WTC11 (cell line): Measurements from ENCODE around the gene RAPGEF6.

Source experiments
- CREB1 ChIP-seq: sonication (generic); formaldehyde crosslinking; IDR thresholded peaks from 2 replicates; pipeline ENCODE4 v1.8.0; 2023; ENCODE audit warnings: mild to moderate bottlenecking, missing genetic modification reagents
- CREM ChIP-seq: sonication (generic); formaldehyde crosslinking; IDR thresholded peaks from 2 replicates; pipeline ENCODE4 v1.8.1; 2022; ENCODE audit warnings: mild to moderate bottlenecking, missing genetic modification reagents, moderate library complexity
- FOXK1 ChIP-seq: sonication (generic); formaldehyde crosslinking; IDR thresholded peaks from 2 replicates; pipeline ENCODE4 v1.8.0; 2022; ENCODE audit warnings: mild to moderate bottlenecking, moderate library complexity, missing genetic modification reagents
- NFE2L1 ChIP-seq: sonication (generic); formaldehyde crosslinking; IDR thresholded peaks from 2 replicates; pipeline ENCODE4 v1.8.1; 2023; ENCODE audit warnings: missing genetic modification reagents
- NR3C1 ChIP-seq: sonication (generic); formaldehyde crosslinking; conservative IDR thresholded peaks from 2 replicates; pipeline ENCODE4 v1.8.1; 2023; ENCODE audit warnings: low read depth, mild to moderate bottlenecking, missing genetic modification reagents
- ZNF263 ChIP-seq: sonication (generic); formaldehyde crosslinking; IDR thresholded peaks from 2 replicates; pipeline ENCODE4 v1.8.1; 2022; ENCODE audit warnings: low read depth, mild to moderate bottlenecking, moderate library complexity, missing genetic modification reagents
- TF ChIP-seq, protein P1 (sequence below): fragments of 200-600 bp; IDR thresholded peaks from 2 replicates; pipeline ENCODE4 v1.8.0; 2022; ENCODE audit warnings: antibody characterized with exemption
- TF ChIP-seq, protein P2 (sequence below): fragments of 250-450 bp; sonication (Bioruptor Pico); IDR thresholded peaks from 2 replicates; pipeline ENCODE4 v2.1.2; 2022; ENCODE audit warnings: mild to moderate bottlenecking, moderate library complexity
- TF ChIP-seq, protein P3 (sequence below): sonication (generic); formaldehyde crosslinking; IDR thresholded peaks from 2 replicates; pipeline ENCODE4 v1.8.1; 2022; ENCODE audit warnings: mild to moderate bottlenecking, missing genetic modification reagents, moderate library complexity, borderline replicate concordance

DNA sequence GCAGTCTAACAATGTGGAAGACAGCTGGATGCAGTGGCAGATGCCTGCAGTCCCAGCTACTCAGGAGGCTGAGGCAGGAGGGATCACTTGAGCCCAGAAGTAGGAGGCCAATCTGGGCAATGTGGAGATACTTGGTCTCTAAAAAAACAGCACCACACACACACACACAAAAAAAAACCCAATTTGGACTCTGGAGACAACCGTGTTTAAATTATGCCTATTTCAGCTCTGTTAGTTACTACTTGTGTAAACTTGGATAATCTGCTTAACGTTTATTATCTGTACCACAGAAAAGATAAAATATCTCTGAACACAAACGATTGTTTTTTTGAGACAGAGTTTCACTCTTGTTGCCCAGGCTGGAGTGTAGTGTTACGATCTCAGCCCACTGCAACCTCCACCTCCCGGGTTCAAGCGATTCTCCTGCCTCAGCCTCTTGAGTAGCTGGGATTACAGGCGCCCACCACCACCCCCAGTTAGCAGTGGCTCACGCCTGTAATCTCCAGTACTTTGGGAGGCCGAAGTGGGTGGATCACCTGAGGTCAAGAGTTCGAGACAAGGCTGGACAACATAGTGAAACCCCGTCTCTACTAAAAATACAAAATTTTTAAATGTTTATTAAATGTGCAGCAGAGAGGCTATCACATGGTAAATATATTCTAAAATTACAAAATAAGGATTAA, 17.7 kb downstream of the RAPGEF6 start:
- TF ChIP-seq NR3C1 (CRISPR knock-in tag) = no peak
- no peak for TF ChIP-seq CREM (CRISPR knock-in tag)
- TF ChIP-seq, protein P1, sequence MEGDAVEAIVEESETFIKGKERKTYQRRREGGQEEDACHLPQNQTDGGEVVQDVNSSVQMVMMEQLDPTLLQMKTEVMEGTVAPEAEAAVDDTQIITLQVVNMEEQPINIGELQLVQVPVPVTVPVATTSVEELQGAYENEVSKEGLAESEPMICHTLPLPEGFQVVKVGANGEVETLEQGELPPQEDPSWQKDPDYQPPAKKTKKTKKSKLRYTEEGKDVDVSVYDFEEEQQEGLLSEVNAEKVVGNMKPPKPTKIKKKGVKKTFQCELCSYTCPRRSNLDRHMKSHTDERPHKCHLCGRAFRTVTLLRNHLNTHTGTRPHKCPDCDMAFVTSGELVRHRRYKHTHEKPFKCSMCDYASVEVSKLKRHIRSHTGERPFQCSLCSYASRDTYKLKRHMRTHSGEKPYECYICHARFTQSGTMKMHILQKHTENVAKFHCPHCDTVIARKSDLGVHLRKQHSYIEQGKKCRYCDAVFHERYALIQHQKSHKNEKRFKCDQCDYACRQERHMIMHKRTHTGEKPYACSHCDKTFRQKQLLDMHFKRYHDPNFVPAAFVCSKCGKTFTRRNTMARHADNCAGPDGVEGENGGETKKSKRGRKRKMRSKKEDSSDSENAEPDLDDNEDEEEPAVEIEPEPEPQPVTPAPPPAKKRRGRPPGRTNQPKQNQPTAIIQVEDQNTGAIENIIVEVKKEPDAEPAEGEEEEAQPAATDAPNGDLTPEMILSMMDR = no peak
- TF ChIP-seq, protein P2, sequence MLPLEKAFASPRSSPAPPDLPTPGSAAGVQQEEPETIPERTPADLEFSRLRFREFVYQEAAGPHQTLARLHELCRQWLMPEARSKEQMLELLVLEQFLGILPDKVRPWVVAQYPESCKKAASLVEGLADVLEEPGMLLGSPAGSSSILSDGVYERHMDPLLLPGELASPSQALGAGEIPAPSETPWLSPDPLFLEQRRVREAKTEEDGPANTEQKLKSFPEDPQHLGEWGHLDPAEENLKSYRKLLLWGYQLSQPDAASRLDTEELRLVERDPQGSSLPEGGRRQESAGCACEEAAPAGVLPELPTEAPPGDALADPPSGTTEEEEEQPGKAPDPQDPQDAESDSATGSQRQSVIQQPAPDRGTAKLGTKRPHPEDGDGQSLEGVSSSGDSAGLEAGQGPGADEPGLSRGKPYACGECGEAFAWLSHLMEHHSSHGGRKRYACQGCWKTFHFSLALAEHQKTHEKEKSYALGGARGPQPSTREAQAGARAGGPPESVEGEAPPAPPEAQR (CRISPR knock-in tag) = no peak
- TF ChIP-seq ZNF263 = no peak
- TF ChIP-seq CREB1 (CRISPR knock-in tag) = no peak
- TF ChIP-seq NFE2L1 = no peak
- TF ChIP-seq, protein P3, sequence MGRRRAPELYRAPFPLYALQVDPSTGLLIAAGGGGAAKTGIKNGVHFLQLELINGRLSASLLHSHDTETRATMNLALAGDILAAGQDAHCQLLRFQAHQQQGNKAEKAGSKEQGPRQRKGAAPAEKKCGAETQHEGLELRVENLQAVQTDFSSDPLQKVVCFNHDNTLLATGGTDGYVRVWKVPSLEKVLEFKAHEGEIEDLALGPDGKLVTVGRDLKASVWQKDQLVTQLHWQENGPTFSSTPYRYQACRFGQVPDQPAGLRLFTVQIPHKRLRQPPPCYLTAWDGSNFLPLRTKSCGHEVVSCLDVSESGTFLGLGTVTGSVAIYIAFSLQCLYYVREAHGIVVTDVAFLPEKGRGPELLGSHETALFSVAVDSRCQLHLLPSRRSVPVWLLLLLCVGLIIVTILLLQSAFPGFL = no peak
- no peak for TF ChIP-seq FOXK1
